ENCODE data around the gene KCNK6. TPM values are rescaled to one million over a fixed set of nuclear protein-coding genes. Genes with fewer than 3 reads are reported as not detected.

The KCNK6 gene
- total RNA-seq, 3 donors from 2014 or later, result 3.5 to 5.1 (median 3.6) TPM

- intact Hi-C loops (cut with DNase I; ENCODE audit: low total_unique reads), result no loop called here
- Histone ChIP-seq H3K4me1 (no peaks in the 10 kb centered on the region), H3K27ac (peak overlapping the region; percentile 84 to 87), H3K36me3 (no peaks in the 10 kb centered on the region), H3K27me3 (no peaks in the 10 kb centered on the region), H3K4me3 (peak overlapping the region; percentile 52 to 71 (median 66)), H3K9me3 (no peaks in the 10 kb centered on the region)
- TF ChIP-seq CTCF (IDR thresholded peaks at IDR 0.05) (no peak), POLR2AphosphoS5 (IDR thresholded peaks at IDR 0.05) (no peak), POLR2A (IDR thresholded peaks at IDR 0.05) (no peak)
- no peak for DNase-seq (ENCODE audit: low spot score in 2 of 2)
Observed at GRCh38 chr19:38316477-38317067, 3.1 kb upstream of the KCNK6 start.

- no peak overlapping the region for H3K4me3 ChIP-seq
- no peak for DNase-seq (ENCODE audit: low spot score in 2 of 2)
- H3K27ac ChIP-seq, result no peak overlapping the region
- no peaks in the 10 kb centered on the region for H3K27me3 ChIP-seq
- intact Hi-C loops (cut with DNase I; ENCODE audit: low total_unique reads), result no loop called here
- H3K4me1 ChIP-seq, result no peaks in the 10 kb centered on the region
- no peaks in the 10 kb centered on the region for H3K9me3 ChIP-seq
- TF ChIP-seq CTCF (IDR thresholded peaks at IDR 0.05), result no peak
- H3K36me3 ChIP-seq, result no peaks in the 10 kb centered on the region
Observed at GRCh38 chr19:38317104-38317612, 2.5 kb upstream of the KCNK6 start.

GRCh38 chr19:38318660-38319059 lies 985 bp upstream of the KCNK6 start:
- Histone ChIP-seq H3K27me3 (no peaks in the 10 kb centered on the region), H3K36me3 (no peaks in the 10 kb centered on the region), H3K9me3 (no peaks in the 10 kb centered on the region), H3K27ac (no peak overlapping the region), H3K4me3 (no peak overlapping the region), H3K4me1 (no peaks in the 10 kb centered on the region)
- intact Hi-C loops (cut with DNase I; ENCODE audit: low total_unique reads), result no loop called here
- no peak for DNase-seq (ENCODE audit: low spot score in 2 of 2)
- TF ChIP-seq CTCF (IDR thresholded peaks at IDR 0.05), result no peak
- no peak for TF ChIP-seq POLR2AphosphoS5 (IDR thresholded peaks at IDR 0.05)
- TF ChIP-seq POLR2A (IDR thresholded peaks at IDR 0.05), result no peak

GRCh38 chr19:38320969-38321339 lies 1.3 kb downstream of the KCNK6 start:
- Histone ChIP-seq H3K27me3 (no peaks in the 10 kb centered on the region), H3K4me1 (no peaks in the 10 kb centered on the region), H3K4me3 (peak overlapping the region; percentile 60 to 95 (median 77)), H3K27ac (peak overlapping the region; percentile 68 to 69), H3K9me3 (no peaks in the 10 kb centered on the region), H3K36me3 (no peaks in the 10 kb centered on the region)
- TF ChIP-seq POLR2AphosphoS5 (IDR thresholded peaks at IDR 0.05) (no peak), POLR2A (IDR thresholded peaks at IDR 0.05) (no peak), CTCF (IDR thresholded peaks at IDR 0.05) (no peak)
- intact Hi-C loops (cut with DNase I; ENCODE audit: low total_unique reads), result no loop called here
- DNase-seq (ENCODE audit: low spot score in 2 of 2), result no peak

GRCh38 chr19:38321646-38322196 lies 2.1 kb downstream of the KCNK6 start:
- no peaks in the 10 kb centered on the region for H3K4me1 ChIP-seq
- peak overlapping the region in 1 of 3 donors; percentile 95 for H3K4me3 ChIP-seq
- peak overlapping the region; percentile 68 to 69 for H3K27ac ChIP-seq
- no peak for DNase-seq (ENCODE audit: low spot score in 2 of 2)
- TF ChIP-seq POLR2A (IDR thresholded peaks at IDR 0.05), result no peak
- TF ChIP-seq CTCF (IDR thresholded peaks at IDR 0.05), result no peak
- no peak for TF ChIP-seq POLR2AphosphoS5 (IDR thresholded peaks at IDR 0.05)
- no peaks in the 10 kb centered on the region for H3K9me3 ChIP-seq
- intact Hi-C loops (cut with DNase I; ENCODE audit: low total_unique reads), result no loop called here
- H3K27me3 ChIP-seq, result no peaks in the 10 kb centered on the region
- H3K36me3 ChIP-seq, result no peaks in the 10 kb centered on the region

Measured in breast epithelium (tissue), 4 donors.